CD14-positive monocyte (primary cell): ENCODE measurements around the gene NPIPA5. TPM values are rescaled to one million over a fixed set of nuclear protein-coding genes. Genes with fewer than 3 reads are reported as not detected.
"Not testable (repeated sequence)": the region's sequence is repeated elsewhere in the genome, so short reads cannot be mapped to it uniquely, and the experiment has no call there.

Experiments used
- DNase-seq, 3 donors: peaks; one replicate each; pipeline ENCODE4 v3.0.0-alpha.2; 2011 to 2022
- H2AFZ ChIP-seq: 2 replicates; pipeline ENCODE4 v1.6.0; 2012; ENCODE audit warnings: mild to moderate bottlenecking, low read depth, low read length, inconsistent platforms; ENCODE audit not compliant: insufficient read depth, poor library complexity, severe bottlenecking
- H3K27ac ChIP-seq, 2 donors: 1 replicate in 1 of 2; 2 replicates in 1 of 2; pipeline ENCODE4 v1.5.1; 2012 to 2013; ENCODE audit warnings: low read length in 2 of 2, control low read depth in 1 of 2, inconsistent platforms in 1 of 2, low read depth in 1 of 2, mild to moderate bottlenecking in 1 of 2
- H3K27me3 ChIP-seq, 2 donors: one replicate each; pipeline versions ENCODE4 v1.6.0 to v1.6.1; 2011 to 2013; ENCODE audit warnings: low read length in 2 of 2; ENCODE audit not compliant: control insufficient read depth in 2 of 2, insufficient read depth in 2 of 2
- H3K36me3 ChIP-seq, 2 donors: replicated peaks in 1 of 2; 1 replicate in 1 of 2; 2 replicates in 1 of 2; pipeline versions ENCODE4 v1.5.1 to v1.6.1; 2012 to 2013; ENCODE audit warnings: low read length in 2 of 2, control low read depth in 1 of 2, inconsistent platforms in 1 of 2, mild to moderate bottlenecking in 1 of 2; ENCODE audit not compliant: insufficient read depth in 2 of 2, control insufficient read depth in 1 of 2
- H3K4me1 ChIP-seq, 2 donors: 1 replicate in 1 of 2; 2 replicates in 1 of 2; pipeline versions ENCODE4 v1.5.1 to v1.6.1; 2012 to 2013; ENCODE audit warnings: low read length in 2 of 2, control low read depth in 1 of 2, inconsistent platforms in 1 of 2, mild to moderate bottlenecking in 1 of 2, moderate library complexity in 1 of 2; ENCODE audit not compliant: insufficient read depth in 2 of 2, control insufficient read depth in 1 of 2
- H3K4me2 ChIP-seq: replicated peaks from 2 replicates; pipeline ENCODE3; 2012; ENCODE audit warnings: low read length, moderate library complexity, mild to moderate bottlenecking; ENCODE audit not compliant: poor library complexity, severe bottlenecking; ENCODE audit errors: extremely low read depth
- H3K4me3 ChIP-seq, 3 experiments: fragments of 200-600 bp in 1 of 3; sonication (generic) in 1 of 3; replicated peaks in 1 of 3; 1 replicate in 2 of 3; 2 replicates in 1 of 3; pipeline ENCODE4 v1.5.1; 2011 to 2013; ENCODE audit warnings: low read length in 3 of 3, mild to moderate bottlenecking in 3 of 3, control low read depth in 2 of 3, low read depth in 2 of 3, inconsistent platforms in 1 of 3, moderate library complexity in 1 of 3
- H3K79me2 ChIP-seq: 2 replicates; pipeline ENCODE4 v1.6.0; 2012; ENCODE audit warnings: mild to moderate bottlenecking, control low read depth, inconsistent platforms, low read length, moderate library complexity; ENCODE audit not compliant: insufficient read depth
- H3K9ac ChIP-seq: 2 replicates; pipeline ENCODE4 v1.6.0; 2017; ENCODE audit warnings: low read length, mild to moderate bottlenecking; ENCODE audit not compliant: insufficient read depth, poor library complexity, severe bottlenecking
- H3K9me3 ChIP-seq, 2 donors: replicated peaks in 1 of 2; 1 replicate in 1 of 2; 2 replicates in 1 of 2; pipeline versions ENCODE4 v1.5.1 to v1.6.1; 2012 to 2013; ENCODE audit warnings: low read length in 2 of 2, control low read depth in 1 of 2; ENCODE audit not compliant: control insufficient read depth in 1 of 2, insufficient read depth in 1 of 2
- H4K20me1 ChIP-seq: 2 replicates; pipeline ENCODE4 v1.6.0; 2012; ENCODE audit warnings: mild to moderate bottlenecking, low read length, control low read depth, moderate library complexity; ENCODE audit not compliant: insufficient read depth
- H3K27ac Mint-ChIP-seq, 7 donors: one replicate each; pipeline ENCODE4 v1.8.0; 2020; ENCODE audit warnings: mild to moderate bottlenecking in 7 of 7, mixed read lengths in 7 of 7, moderate library complexity in 6 of 7, inconsistent platforms in 2 of 7
- H3K27me3 Mint-ChIP-seq, 3 donors: one replicate each; pipeline ENCODE4 v1.8.0; 2021 to 2022; ENCODE audit warnings: low read depth in 3 of 3, mild to moderate bottlenecking in 3 of 3, mixed read lengths in 3 of 3, moderate library complexity in 3 of 3, inconsistent platforms in 1 of 3
- H3K36me3 Mint-ChIP-seq, 2 donors: one replicate each; pipeline ENCODE4 v1.8.0; 2020; ENCODE audit warnings: mixed read lengths in 2 of 2, inconsistent platforms in 1 of 2, mild to moderate bottlenecking in 1 of 2
- H3K4me1 Mint-ChIP-seq: one replicate; pipeline ENCODE4 v1.8.0; 2020; ENCODE audit warnings: mild to moderate bottlenecking, mixed read lengths
- H3K4me3 Mint-ChIP-seq, 2 donors: one replicate each; pipeline ENCODE4 v1.8.0; 2020; ENCODE audit warnings: mild to moderate bottlenecking in 2 of 2, mixed read lengths in 2 of 2, moderate library complexity in 1 of 2
- H3K9me3 Mint-ChIP-seq, 7 donors: one replicate each; pipeline ENCODE4 v1.8.0; 2020 to 2022; ENCODE audit warnings: mixed read lengths in 7 of 7, mild to moderate bottlenecking in 6 of 7, moderate library complexity in 6 of 7, inconsistent platforms in 2 of 7
- CTCF ChIP-seq: fragments of 200-600 bp; IDR thresholded peaks from one replicate; pipeline ENCODE4 v1.8.0; 2022; ENCODE audit warnings: antibody characterized with exemption, mild to moderate bottlenecking
- WGBS: methylation state at CpG from one replicate; pipeline ENCODE4 v1.1.5; 2013; ENCODE audit warnings: missing lambda C conversion rate; ENCODE audit not compliant: insufficient coverage; 5-methylcytosine and 5-hydroxymethylcytosine counted together
- intact Hi-C, 2 donors: fragments of 100-400 bp; cut with micrococcal nuclease; formaldehyde crosslinking; loops; one replicate each; pipeline versions ENCODE4 v1.15.0 to v1.15.1; 2023
- polyA plus RNA-seq, 3 donors: library from polyadenylated mRNA; depleted of rRNA in 1 of 3; unstranded in 2 of 3; stranded (reverse) in 1 of 3; fragments of 300-500 nt in 2 of 3; fragments of >200 nt in 1 of 3; fragmentation: Illumina TruSeq in 2 of 3; gene quantifications; 1 replicate in 2 of 3; 2 replicates in 1 of 3; pipeline ENCODE4 v1.2.3, GENCODE V29; 2012 to 2021

Gene NPIPA5
- polyA plus RNA-seq, 3 donors, result 16.2 TPM; not detected in 2

- no peaks in the 10 kb centered on the region for H4K20me1 ChIP-seq
- Mint-ChIP-seq H3K4me3 (peak overlapping the region in 1 of 2 donors; percentile 35), H3K27ac (peak overlapping the region; percentile 74 to 98 (median 87)), H3K27me3 (no peaks in the 10 kb centered on the region), H3K9me3 (peaks cover 0 to 2% (median 0%) of the 10 kb centered on the region in 7 donors), H3K4me1 (peaks cover 30% of the 10 kb centered on the region), H3K36me3 (no peaks in the 10 kb centered on the region)
- H3K4me1 ChIP-seq, result peaks cover 10 to 21% of the 10 kb centered on the region in 2 donors
- H3K27ac ChIP-seq, result no peak overlapping the region
- intact Hi-C loops, result no loop called here
- no peak overlapping the region for H3K9ac ChIP-seq
- DNase-seq, result peak; percentile 2 to 74 (median 37)
- H2AFZ ChIP-seq, result no peak overlapping the region
- H3K36me3 ChIP-seq, result no peaks in the 10 kb centered on the region
- WGBS, result 50% methylated on average over 1 of the region's 4 CpGs
- no peaks in the 10 kb centered on the region for H3K9me3 ChIP-seq
- H3K4me2 ChIP-seq, result no peak overlapping the region
- H3K4me3 ChIP-seq, result no peak overlapping the region
- no peaks in the 10 kb centered on the region for H3K27me3 ChIP-seq
- no peaks in the 10 kb centered on the region for H3K79me2 ChIP-seq
- TF ChIP-seq CTCF, result no peak
Observed at GRCh38 chr16:15404792-15405191, 26.7 kb upstream of the NPIPA5 start.

- H3K27me3 Mint-ChIP-seq, intact Hi-C loops, H3K4me3 Mint-ChIP-seq, H3K79me2 ChIP-seq, H3K36me3 Mint-ChIP-seq, H3K9me3 ChIP-seq, H3K36me3 ChIP-seq, H3K9me3 Mint-ChIP-seq, H2AFZ ChIP-seq, H4K20me1 ChIP-seq, H3K9ac ChIP-seq, H3K4me2 ChIP-seq, H3K4me3 ChIP-seq, H3K27me3 ChIP-seq: not testable (repeated sequence)
- H3K27ac ChIP-seq, result peak overlapping the region in 1 of 2 donors; percentile 40
- peaks cover 30% of the 10 kb centered on the region for H3K4me1 Mint-ChIP-seq
- WGBS, result 40% methylated on average over 3 of the region's 3 CpGs
- peak overlapping the region; percentile 74 to 98 (median 87) for H3K27ac Mint-ChIP-seq
- H3K4me1 ChIP-seq, result peaks cover 10 to 21% of the 10 kb centered on the region in 2 donors
- peak in 2 of 3 donors; percentile 8 to 35 for DNase-seq
Observed at GRCh38 chr16:15404091-15404490, 26.0 kb upstream of the NPIPA5 start.
